ENCODE data around the gene RC3H1.
A peak's percentile ranks its signal among the peaks of the same experiment; 100 is the strongest.
"Not testable (repeated sequence)": the region's sequence is repeated elsewhere in the genome, so short reads cannot be mapped to it uniquely, and the experiment has no call there.

The RC3H1 gene

GRCh38 chr1:174022080-174022975 is at the start of gene RC3H1:
TSS of gene RC3H1 (minus strand) at chr1:174022357. CDS start at chr1:173992985, 29,372 bp downstream.
- DNase-seq (ENCODE audit: low read depth), result peak; percentile 87

GRCh38 chr1:174070614-174071013 is 48.5 kb upstream of the RC3H1 start:
- no peak for DNase-seq (ENCODE audit: low read depth)

GRCh38 chr1:174068000-174068399 is 45.8 kb upstream of the RC3H1 start:
- DNase-seq (ENCODE audit: low read depth), result no peak

GRCh38 chr1:174060090-174060489 is 37.9 kb upstream of the RC3H1 start:
- no peak for DNase-seq (ENCODE audit: low read depth)

GRCh38 chr1:174058624-174059023 is 36.5 kb upstream of the RC3H1 start:
- DNase-seq (ENCODE audit: low read depth), result no peak

GRCh38 chr1:174056609-174057008 is 34.5 kb upstream of the RC3H1 start:
- DNase-seq (ENCODE audit: low read depth), result not testable (repeated sequence)

- not testable (repeated sequence) for DNase-seq (ENCODE audit: low read depth)
Measured at GRCh38 chr1:174055797-174056196, 33.6 kb upstream of the RC3H1 start.

- no peak for DNase-seq (ENCODE audit: low read depth)
Measured at GRCh38 chr1:174053826-174054225, 31.7 kb upstream of the RC3H1 start.

- DNase-seq (ENCODE audit: low read depth), result no peak
Measured at GRCh38 chr1:174052621-174053020, 30.5 kb upstream of the RC3H1 start.

GRCh38 chr1:174051956-174052355 is 29.8 kb upstream of the RC3H1 start:
- DNase-seq (ENCODE audit: low read depth), result no peak

- no peak for DNase-seq (ENCODE audit: low read depth)
Measured at GRCh38 chr1:174049514-174049913, 27.4 kb upstream of the RC3H1 start.

- DNase-seq (ENCODE audit: low read depth), result no peak
Measured at GRCh38 chr1:174044418-174045222, 22.5 kb upstream of the RC3H1 start.

GRCh38 chr1:174042509-174042908 is 20.4 kb upstream of the RC3H1 start:
- not testable (repeated sequence) for DNase-seq (ENCODE audit: low read depth)

- no peak for DNase-seq (ENCODE audit: low read depth)
Measured at GRCh38 chr1:174041369-174041768, 19.2 kb upstream of the RC3H1 start.

GRCh38 chr1:174040387-174040786 is 18.2 kb upstream of the RC3H1 start:
- no peak for DNase-seq (ENCODE audit: low read depth)

GRCh38 chr1:174039027-174039426 is 16.9 kb upstream of the RC3H1 start:
- no peak for DNase-seq (ENCODE audit: low read depth)

- DNase-seq (ENCODE audit: low read depth), result no peak
Measured at GRCh38 chr1:174036798-174037197, 14.6 kb upstream of the RC3H1 start.

- no peak for DNase-seq (ENCODE audit: low read depth)
Measured at GRCh38 chr1:174036204-174036603, 14.0 kb upstream of the RC3H1 start.

GRCh38 chr1:174032671-174033222 is 10.6 kb upstream of the RC3H1 start:
- no peak for DNase-seq (ENCODE audit: low read depth)

GRCh38 chr1:174031099-174031498 is 8.9 kb upstream of the RC3H1 start:
- DNase-seq (ENCODE audit: low read depth), result no peak

GRCh38 chr1:174028495-174028894 is 6.3 kb upstream of the RC3H1 start:
- DNase-seq (ENCODE audit: low read depth), result no peak

- no peak for DNase-seq (ENCODE audit: low read depth)
Measured at GRCh38 chr1:174023440-174023839, 1.3 kb upstream of the RC3H1 start.

- DNase-seq (ENCODE audit: low read depth), result no peak
Measured at GRCh38 chr1:174022976-174023277, 770 bp upstream of the RC3H1 start.

Measured in activated T-cell treated with anti-CD3 and anti-CD28 coated beads for 48 hours (primary cell).